SK-N-SH (cell line): ENCODE data around the gene MTG1. TPM values are rescaled to one million over a fixed set of nuclear protein-coding genes. Genes with fewer than 3 reads are reported as not detected.

ENCODE experiments used
- CTCF ChIA-PET: fragments of 300-600, 350-600 bp; formaldehyde crosslinking; extraction: SDS; loops from one replicate; lab custom pipeline; 2021; lab: Yijun Ruan, JAX
- POLR2A ChIA-PET: fragments of 350-600 bp; sonication (Branson Sonifier 250); formaldehyde crosslinking; extraction: SDS; loops from one replicate; lab custom pipeline; 2020; ENCODE audit warnings: antibody characterized with exemption, inconsistent platforms; lab: Yijun Ruan, JAX
- DNase-seq: peaks from one replicate; pipeline ENCODE4 v3.0.0; 2012
- H2AFZ ChIP-seq: fragments of 200-600 bp; sonication (generic); 2 replicates; pipeline ENCODE4 v1.8.1; 2016; ENCODE audit warnings: antibody characterized with exemption, mild to moderate bottlenecking, low read depth
- H3F3A ChIP-seq: fragments of 200-600 bp; sonication (generic); replicated peaks from 2 replicates; pipeline ENCODE3; 2016; ENCODE audit warnings: antibody characterized with exemption, mild to moderate bottlenecking; ENCODE audit not compliant: insufficient read depth
- H3K27ac ChIP-seq, 2 experiments: fragments of 200-500 bp in 1 of 2; fragments of 200-600 bp in 1 of 2; sonication (Bioruptor generic) in 1 of 2; sonication (generic), shearing (Covaris generic) in 1 of 2; 2 replicates each; pipeline versions ENCODE4 v1.5.1 to v1.6.1; 2014 to 2016; ENCODE audit warnings: low read depth in 2 of 2, inconsistent platforms in 1 of 2, low read length in 1 of 2, mild to moderate bottlenecking in 1 of 2, mixed read lengths in 1 of 2
- H3K27me3 ChIP-seq: fragments of 200-600 bp; sonication (generic), shearing (Covaris generic); 2 replicates; pipeline ENCODE4 v1.6.1; 2016; ENCODE audit warnings: mixed run types; ENCODE audit not compliant: insufficient read depth
- H3K36me3 ChIP-seq, 2 experiments: fragments of 200-500 bp in 1 of 2; fragments of 200-600 bp in 1 of 2; sonication (Bioruptor generic) in 1 of 2; sonication (generic) in 1 of 2; replicated peaks in 1 of 2; 2 replicates each; pipeline versions ENCODE3 to v1.5.1; 2014 to 2016; ENCODE audit warnings: low read length in 1 of 2, mild to moderate bottlenecking in 1 of 2; ENCODE audit not compliant: insufficient read depth in 2 of 2, control insufficient read depth in 1 of 2
- H3K4me1 ChIP-seq, 2 experiments: fragments of 200-500 bp in 1 of 2; fragments of 200-600 bp in 1 of 2; sonication (Bioruptor generic) in 1 of 2; sonication (generic), shearing (Covaris generic) in 1 of 2; 2 replicates each; pipeline versions ENCODE4 v1.5.1 to v1.6.1; 2014 to 2016; ENCODE audit warnings: low read depth in 1 of 2, low read length in 1 of 2, mixed run types in 1 of 2; ENCODE audit not compliant: insufficient read depth in 2 of 2, control insufficient read depth in 1 of 2
- H3K4me2 ChIP-seq: fragments of 200-600 bp; sonication (generic), shearing (Covaris generic); 2 replicates; pipeline ENCODE4 v1.6.1; 2017; ENCODE audit warnings: mixed run types
- H3K4me3 ChIP-seq, 2 experiments: fragments of 200-500 bp in 1 of 2; fragments of 200-600 bp in 1 of 2; sonication (Bioruptor generic) in 1 of 2; sonication (generic), shearing (Covaris generic) in 1 of 2; 2 replicates each; pipeline versions ENCODE4 v1.5.1 to v1.8.1; 2014 to 2016; ENCODE audit warnings: low read depth in 2 of 2, inconsistent platforms in 1 of 2, low read length in 1 of 2, mild to moderate bottlenecking in 1 of 2, mixed read lengths in 1 of 2, moderate library complexity in 1 of 2
- H3K79me2 ChIP-seq: fragments of 200-600 bp; sonication (generic); 2 replicates; pipeline ENCODE4 v1.8.1; 2017; ENCODE audit warnings: mild to moderate bottlenecking; ENCODE audit not compliant: insufficient read depth
- H3K9ac ChIP-seq: fragments of 200-600 bp; sonication (generic); 2 replicates; pipeline ENCODE4 v1.6.1; 2017; ENCODE audit warnings: mixed run types
- H3K9me2 ChIP-seq: fragments of 200-600 bp; sonication (generic); 2 replicates; pipeline ENCODE4 v1.6.1; 2017; ENCODE audit warnings: mixed run types
- H3K9me3 ChIP-seq: fragments of 200-600 bp; sonication (generic); 2 replicates; pipeline ENCODE4 v1.6.1; 2017; ENCODE audit warnings: mixed run types, mild to moderate bottlenecking, moderate library complexity
- H4K20me1 ChIP-seq: fragments of 200-600 bp; sonication (generic); 2 replicates; pipeline ENCODE4 v1.6.1; 2017; ENCODE audit warnings: mild to moderate bottlenecking, mixed run types; ENCODE audit not compliant: insufficient read depth
- ELF1 ChIP-seq: IDR thresholded peaks from 2 replicates; pipeline ENCODE4 v1.4.0; 2012
- EP300 ChIP-seq, 2 experiments: IDR thresholded peaks; 2 replicates each; pipeline versions ENCODE4 v1.4.0 to v1.6.1; 2012; ENCODE audit warnings: borderline replicate concordance in 1 of 2, low read depth in 1 of 2, low read length in 1 of 2
- FOSL2 ChIP-seq: IDR thresholded peaks from 2 replicates; pipeline ENCODE4 v1.4.0; 2012; ENCODE audit warnings: low read depth, mild to moderate bottlenecking, moderate library complexity, borderline replicate concordance
- FOXJ3 ChIP-seq: sonication (generic); formaldehyde crosslinking; IDR thresholded peaks from 2 replicates; pipeline ENCODE4 v1.5.1; 2020; ENCODE audit warnings: mild to moderate bottlenecking, missing genetic modification reagents
- FOXM1 ChIP-seq: IDR thresholded peaks from 2 replicates; pipeline ENCODE4 v1.4.0; 2012; ENCODE audit warnings: low read depth, mild to moderate bottlenecking
- GATA2 ChIP-seq: sonication (generic); formaldehyde crosslinking; IDR thresholded peaks from 2 replicates; pipeline ENCODE4 v1.5.0; 2020; ENCODE audit warnings: mild to moderate bottlenecking, missing genetic modification reagents
- MEF2A ChIP-seq: IDR thresholded peaks from 2 replicates; pipeline ENCODE4 v1.4.0; 2012; ENCODE audit warnings: low read depth, borderline replicate concordance
- MXI1 ChIP-seq: IDR thresholded peaks from 2 replicates; pipeline ENCODE4 v1.6.1; 2012; ENCODE audit warnings: mild to moderate bottlenecking, low read depth, low read length, improper control_type of control experiment
- NFIC ChIP-seq: IDR thresholded peaks from 2 replicates; pipeline ENCODE4 v1.4.0; 2012; ENCODE audit warnings: borderline replicate concordance
- NRF1 ChIP-seq: IDR thresholded peaks from 2 replicates; pipeline ENCODE4 v1.6.1; 2012; ENCODE audit warnings: low read depth, mild to moderate bottlenecking, low read length
- RAD21 ChIP-seq: IDR thresholded peaks from 2 replicates; pipeline ENCODE4 v1.6.1; 2012; ENCODE audit warnings: mild to moderate bottlenecking, low read length
- RFX5 ChIP-seq: IDR thresholded peaks from 2 replicates; pipeline ENCODE4 v1.6.1; 2012; ENCODE audit warnings: mild to moderate bottlenecking, improper control_type of control experiment, low read length
- RXRA ChIP-seq: IDR thresholded peaks from 2 replicates; pipeline ENCODE4 v1.4.0; 2012; ENCODE audit warnings: low read depth, mild to moderate bottlenecking, borderline replicate concordance
- SIN3A ChIP-seq: IDR thresholded peaks from 2 replicates; pipeline ENCODE4 v1.6.1; 2012; ENCODE audit warnings: low read depth, mild to moderate bottlenecking, low read length, moderate library complexity, borderline replicate concordance
- SMC3 ChIP-seq: IDR thresholded peaks from 2 replicates; pipeline ENCODE4 v1.6.1; 2012; ENCODE audit warnings: low read depth, low read length, improper control_type of control experiment
- TCF12 ChIP-seq: IDR thresholded peaks from 2 replicates; pipeline ENCODE4 v1.4.0; 2012
- WGBS: methylation state at CpG from one replicate; pipeline ENCODE4 v1.1.6; 2017; ENCODE audit warnings: low lambda C conversion rate; 5-methylcytosine and 5-hydroxymethylcytosine counted together
- polyA plus RNA-seq, 3 experiments: library from polyadenylated mRNA; depleted of rRNA; stranded (reverse); fragments of >200 nt; gene quantifications; 2 replicates each; pipeline ENCODE4 v1.2.3, GENCODE V29; 2012
- TF ChIP-seq, protein P1 (sequence below): fragments of 150-350 bp; IDR thresholded peaks from 2 replicates; pipeline ENCODE4 v1.6.1; 2016; ENCODE audit warnings: mild to moderate bottlenecking, low read depth, low read length
- TF ChIP-seq, protein P2 (sequence below): IDR thresholded peaks from 2 replicates; pipeline ENCODE4 v1.4.0; 2012; ENCODE audit warnings: low read depth, borderline replicate concordance
- TF ChIP-seq, protein P3 (sequence below): IDR thresholded peaks from 2 replicates; pipeline ENCODE4 v1.4.0; 2012; ENCODE audit warnings: low read depth
- TF ChIP-seq, protein P4 (sequence below): fragments of 150-350 bp; IDR thresholded peaks from 2 replicates; pipeline ENCODE4 v1.6.1; 2017; ENCODE audit warnings: antibody characterized with exemption, low read length, low read depth, borderline replicate concordance

MTG1 gene
- polyA plus RNA-seq, 1 of the 3 experiments (the other 2 are of a cell fraction): 86.4 TPM

DNA sequence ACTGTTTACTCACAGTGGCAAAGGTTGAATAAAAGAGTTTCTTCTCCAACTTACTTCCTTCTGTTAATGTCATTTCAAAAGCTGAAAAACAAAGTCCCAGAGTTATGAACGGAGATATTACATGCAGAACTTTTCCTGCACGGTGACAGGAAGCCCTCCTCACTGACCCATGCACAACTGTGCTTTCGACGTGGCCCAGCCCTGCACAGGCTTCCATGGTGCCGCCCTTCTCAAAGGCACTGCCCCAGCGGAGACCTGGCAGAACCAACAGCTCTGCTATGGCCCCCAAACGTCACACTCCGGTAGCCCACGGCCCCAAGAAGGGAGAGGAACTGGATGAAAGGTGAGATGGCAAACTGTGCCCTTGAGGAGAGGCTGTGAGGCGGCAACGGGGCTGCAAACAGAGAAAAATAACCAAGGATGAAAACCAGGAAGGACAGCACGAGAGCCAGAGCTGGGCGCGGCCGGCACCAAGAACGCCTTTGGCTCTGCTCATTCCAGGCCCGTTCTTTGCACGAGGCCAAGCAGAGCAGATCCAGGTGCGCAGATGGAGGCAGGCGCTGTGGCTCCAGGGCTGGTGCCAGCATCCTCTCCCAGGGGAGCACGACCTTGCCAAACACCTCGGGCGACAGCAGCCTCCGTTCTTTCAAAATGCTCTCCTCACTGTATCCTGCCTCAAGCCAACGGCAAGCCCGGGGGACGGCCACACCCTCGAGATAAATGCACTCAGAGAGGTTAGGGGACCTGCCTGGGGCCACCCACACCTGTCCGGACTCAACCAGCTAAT is 29.1 kb upstream of the MTG1 start:
- ChIA-PET POLR2A (no interaction called here), CTCF (interaction anchor here (1.4 kb wide), 1 partner anchor 35 kb away, joined by 3 read pairs; no protein-coding TSS in a partner anchor)
- Histone ChIP-seq H3K9me2 (no peaks in the 10 kb centered on the region), H3K4me1 (peaks cover 0 to 9% of the 10 kb centered on the region in 2 experiments; a peak in 1 of 4 replicates), H2AFZ (no peak overlapping the region), H3K9ac (no peak overlapping the region), H3K27ac (no peak overlapping the region), H3K79me2 (no peaks in the 10 kb centered on the region), H3K4me3 (no peak overlapping the region), H4K20me1 (no peaks in the 10 kb centered on the region), H3K27me3 (no peaks in the 10 kb centered on the region), H3K36me3 (peaks cover 18 to 59% of the 10 kb centered on the region in 2 experiments), H3K4me2 (no peak overlapping the region)
- 91% methylated on average over 29 of the region's 29 CpGs for WGBS
- TF ChIP-seq TCF12 (no peak), FOXM1 (no peak), NFIC (no peak), SMC3 (no peak), SIN3A (no peak), RAD21 (no peak), MXI1 (no peak), ELF1 (no peak), EP300 (IDR thresholded peaks at IDR 0.05; ENCODE audit: borderline replicate concordance in 1 of 2, low read depth in 1 of 2, low read length in 1 of 2) (no peak)
- TF ChIP-seq, protein P1, sequence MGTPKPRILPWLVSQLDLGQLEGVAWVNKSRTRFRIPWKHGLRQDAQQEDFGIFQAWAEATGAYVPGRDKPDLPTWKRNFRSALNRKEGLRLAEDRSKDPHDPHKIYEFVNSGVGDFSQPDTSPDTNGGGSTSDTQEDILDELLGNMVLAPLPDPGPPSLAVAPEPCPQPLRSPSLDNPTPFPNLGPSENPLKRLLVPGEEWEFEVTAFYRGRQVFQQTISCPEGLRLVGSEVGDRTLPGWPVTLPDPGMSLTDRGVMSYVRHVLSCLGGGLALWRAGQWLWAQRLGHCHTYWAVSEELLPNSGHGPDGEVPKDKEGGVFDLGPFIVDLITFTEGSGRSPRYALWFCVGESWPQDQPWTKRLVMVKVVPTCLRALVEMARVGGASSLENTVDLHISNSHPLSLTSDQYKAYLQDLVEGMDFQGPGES: no peak
- TF ChIP-seq, protein P2, sequence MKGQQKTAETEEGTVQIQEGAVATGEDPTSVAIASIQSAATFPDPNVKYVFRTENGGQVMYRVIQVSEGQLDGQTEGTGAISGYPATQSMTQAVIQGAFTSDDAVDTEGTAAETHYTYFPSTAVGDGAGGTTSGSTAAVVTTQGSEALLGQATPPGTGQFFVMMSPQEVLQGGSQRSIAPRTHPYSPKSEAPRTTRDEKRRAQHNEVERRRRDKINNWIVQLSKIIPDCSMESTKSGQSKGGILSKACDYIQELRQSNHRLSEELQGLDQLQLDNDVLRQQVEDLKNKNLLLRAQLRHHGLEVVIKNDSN: no peak
- TF ChIP-seq, protein P3, sequence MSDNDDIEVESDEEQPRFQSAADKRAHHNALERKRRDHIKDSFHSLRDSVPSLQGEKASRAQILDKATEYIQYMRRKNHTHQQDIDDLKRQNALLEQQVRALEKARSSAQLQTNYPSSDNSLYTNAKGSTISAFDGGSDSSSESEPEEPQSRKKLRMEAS: no peak
- TF ChIP-seq, all 33 proteins: peak for 0
- DNase-seq: no peak
- H3F3A ChIP-seq: no peaks in the 10 kb centered on the region
- H3K9me3 ChIP-seq: no peaks in the 10 kb centered on the region

DNA sequence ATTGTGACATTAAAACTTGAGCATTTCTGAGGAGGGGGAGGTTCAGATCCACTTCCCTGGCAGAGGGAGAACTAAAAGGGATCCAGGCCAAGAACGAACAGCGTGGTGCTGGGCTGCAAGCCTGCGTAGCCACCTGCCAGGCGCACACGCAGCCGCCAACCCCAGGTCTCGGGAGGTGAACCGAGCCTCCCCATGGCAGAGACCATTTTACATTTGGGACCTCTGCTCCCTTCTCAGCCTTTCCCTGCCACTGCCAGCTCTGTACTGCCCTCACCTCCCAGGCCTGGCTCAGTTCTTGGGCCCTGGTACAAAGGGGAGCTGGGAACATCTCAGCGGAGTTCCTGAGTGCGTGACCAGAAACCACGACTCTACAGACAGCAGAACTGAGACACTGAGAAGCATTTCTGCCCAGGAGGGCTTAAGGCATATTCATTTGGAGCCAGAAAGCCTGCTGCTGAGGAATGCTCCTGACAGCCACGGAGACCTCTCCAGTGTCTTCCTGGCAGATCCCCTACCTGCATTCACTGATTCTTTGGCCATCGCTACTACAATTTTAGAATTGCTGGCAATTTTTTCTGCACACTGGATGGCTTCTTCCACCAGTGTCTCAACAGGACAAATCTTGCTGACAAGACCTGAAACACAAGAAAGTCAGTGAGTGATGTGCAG is 28.4 kb upstream of the MTG1 start:
- H3K9me3 ChIP-seq: no peaks in the 10 kb centered on the region
- DNase-seq: no peak
- no peak overlapping the region for H3K9ac ChIP-seq
- H3K79me2 ChIP-seq: no peaks in the 10 kb centered on the region
- H3K4me2 ChIP-seq: no peak overlapping the region
- POLR2A ChIA-PET: no interaction called here
- no peaks in the 10 kb centered on the region for H3F3A ChIP-seq
- 96% methylated on average over 5 of the region's 13 CpGs for WGBS
- H4K20me1 ChIP-seq: no peaks in the 10 kb centered on the region
- peaks cover 0 to 2% of the 10 kb centered on the region in 2 experiments; a peak in 1 of 4 replicates for H3K4me1 ChIP-seq
- no peaks in the 10 kb centered on the region for H3K9me2 ChIP-seq
- peaks cover 19 to 67% of the 10 kb centered on the region in 2 experiments for H3K36me3 ChIP-seq
- no peak overlapping the region for H3K4me3 ChIP-seq
- CTCF ChIA-PET: interaction anchor here (1.4 kb wide), 1 partner anchor 36 kb away, joined by 3 read pairs; no protein-coding TSS in a partner anchor
- H3K27me3 ChIP-seq: no peaks in the 10 kb centered on the region
- no peak overlapping the region for H3K27ac ChIP-seq
- H2AFZ ChIP-seq: no peak overlapping the region
- TF ChIP-seq GATA2 (CRISPR knock-in tag) (no peak), RXRA (no peak), RFX5 (no peak), FOSL2 (no peak), NFIC (no peak), NRF1 (no peak), MEF2A (no peak), RAD21 (no peak), MXI1 (no peak), FOXJ3 (CRISPR knock-in tag) (no peak), TCF12 (no peak)
- TF ChIP-seq, protein P4, sequence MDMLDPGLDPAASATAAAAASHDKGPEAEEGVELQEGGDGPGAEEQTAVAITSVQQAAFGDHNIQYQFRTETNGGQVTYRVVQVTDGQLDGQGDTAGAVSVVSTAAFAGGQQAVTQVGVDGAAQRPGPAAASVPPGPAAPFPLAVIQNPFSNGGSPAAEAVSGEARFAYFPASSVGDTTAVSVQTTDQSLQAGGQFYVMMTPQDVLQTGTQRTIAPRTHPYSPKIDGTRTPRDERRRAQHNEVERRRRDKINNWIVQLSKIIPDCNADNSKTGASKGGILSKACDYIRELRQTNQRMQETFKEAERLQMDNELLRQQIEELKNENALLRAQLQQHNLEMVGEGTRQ: no peak
- TF ChIP-seq, protein P2: no peak
